ENCODE results near the gene CLEC18C. TPM values are rescaled to one million over a fixed set of nuclear protein-coding genes. Genes with fewer than 3 reads are reported as not detected.

Gene CLEC18C
- total RNA-seq, 1 donor from 2014 or later = 0.32 TPM

Other genes starting within 250 kb of the CLEC18C start
- gene CLEC18A, start 222.5 kb upstream of the CLEC18C start, total RNA-seq = 0.23 and 0.43 TPM in 2 replicates
- 37.5 and 39.0 TPM in 2 replicates for gene PDPR, start 59.5 kb upstream of the CLEC18C start, total RNA-seq
- 32.0 and 32.6 TPM in 2 replicates for gene EXOSC6, start 78.2 kb downstream of the CLEC18C start, total RNA-seq
- 103 and 106 TPM in 2 replicates for gene AARS1, start 115.7 kb downstream of the CLEC18C start, total RNA-seq
- 31.0 and 33.3 TPM in 2 replicates for gene DDX19B, start 125.4 kb downstream of the CLEC18C start, total RNA-seq
- gene DDX19A, start 173.1 kb downstream of the CLEC18C start, total RNA-seq = 55.8 and 58.5 TPM in 2 replicates